Right ventricle myocardium superior (tissue), 1 donor: ENCODE data around the gene RAB31. TPM values are rescaled to one million over a fixed set of nuclear protein-coding genes. Genes with fewer than 3 reads are reported as not detected.
A peak's percentile ranks its signal among the peaks of the same experiment; 100 is the strongest.
"Not testable (repeated sequence)": the region's sequence is repeated elsewhere in the genome, so short reads cannot be mapped to it uniquely, and the experiment has no call there.

Experiments
- ATAC-seq: fragments of 200-7000 bp; cut with Tn5 transposase; one replicate; pipeline ENCODE4 v1.9.1; 2020; ENCODE audit warnings: mild to moderate bottlenecking; ENCODE audit not compliant: poor library complexity
- DNase-seq: peaks from one replicate; pipeline ENCODE4 v3.0.0-alpha.2; 2020
- intact Hi-C: fragments of 100-400 bp; cut with DNase I; formaldehyde crosslinking; loops from one replicate; pipeline ENCODE4 v1.11.2; 2022
- long read RNA-seq: library from polyadenylated mRNA; unstranded; transcript quantifications from one replicate; pipeline ENCODE4 v2.0.0, GENCODE V29; 2021
- total RNA-seq: library from RNA; stranded (reverse); fragmentation: NEBNext Ultra II Directional; extraction: Animal tissue kit (Norgen Biotek cat#: 25700); gene quantifications from one replicate; pipeline ENCODE4 v1.2.1, GENCODE V29; 2021
- donor health status: DM: no; HTN: yes; CAD: no; lungs with severe emphysema.

RAB31 gene, protein sequence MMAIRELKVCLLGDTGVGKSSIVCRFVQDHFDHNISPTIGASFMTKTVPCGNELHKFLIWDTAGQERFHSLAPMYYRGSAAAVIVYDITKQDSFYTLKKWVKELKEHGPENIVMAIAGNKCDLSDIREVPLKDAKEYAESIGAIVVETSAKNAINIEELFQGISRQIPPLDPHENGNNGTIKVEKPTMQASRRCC
- 12.1 TPM for total RNA-seq
- long read RNA-seq, full-length matches to known transcripts = 26 of 28 reads
- long read RNA-seq, partial matches to known transcripts = 0 of 28 reads
- long read RNA-seq, other reads (novel, unspliced or antisense) = 2 of 28 reads

DNA sequence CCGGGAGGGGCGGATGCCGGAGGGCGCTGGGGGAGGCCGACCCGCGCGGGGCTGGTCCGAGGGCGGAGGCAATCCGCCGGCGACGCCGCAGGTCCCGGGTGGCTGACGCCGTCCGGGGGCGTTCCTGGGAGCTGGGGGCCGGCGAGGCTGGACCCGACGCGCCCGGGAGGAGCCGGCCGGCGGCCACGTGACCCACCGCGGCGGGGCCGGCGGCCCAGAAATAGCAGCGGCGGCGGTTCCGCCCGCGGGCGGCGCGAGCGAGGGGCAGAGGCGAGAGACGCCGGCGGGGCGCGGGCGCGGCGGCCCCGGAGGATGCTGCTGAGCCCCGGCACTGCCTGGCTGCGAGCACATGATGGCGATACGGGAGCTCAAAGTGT is at the start of gene RAB31:
TSS of gene RAB31 (plus strand) at position 245 of the 377 bp plus-strand sequence. CDS start at position 350, 105 bp downstream.
- intact Hi-C loops = no loop called here
- peak; percentile 94 for ATAC-seq
- DNase-seq = peak; percentile 89

DNA sequence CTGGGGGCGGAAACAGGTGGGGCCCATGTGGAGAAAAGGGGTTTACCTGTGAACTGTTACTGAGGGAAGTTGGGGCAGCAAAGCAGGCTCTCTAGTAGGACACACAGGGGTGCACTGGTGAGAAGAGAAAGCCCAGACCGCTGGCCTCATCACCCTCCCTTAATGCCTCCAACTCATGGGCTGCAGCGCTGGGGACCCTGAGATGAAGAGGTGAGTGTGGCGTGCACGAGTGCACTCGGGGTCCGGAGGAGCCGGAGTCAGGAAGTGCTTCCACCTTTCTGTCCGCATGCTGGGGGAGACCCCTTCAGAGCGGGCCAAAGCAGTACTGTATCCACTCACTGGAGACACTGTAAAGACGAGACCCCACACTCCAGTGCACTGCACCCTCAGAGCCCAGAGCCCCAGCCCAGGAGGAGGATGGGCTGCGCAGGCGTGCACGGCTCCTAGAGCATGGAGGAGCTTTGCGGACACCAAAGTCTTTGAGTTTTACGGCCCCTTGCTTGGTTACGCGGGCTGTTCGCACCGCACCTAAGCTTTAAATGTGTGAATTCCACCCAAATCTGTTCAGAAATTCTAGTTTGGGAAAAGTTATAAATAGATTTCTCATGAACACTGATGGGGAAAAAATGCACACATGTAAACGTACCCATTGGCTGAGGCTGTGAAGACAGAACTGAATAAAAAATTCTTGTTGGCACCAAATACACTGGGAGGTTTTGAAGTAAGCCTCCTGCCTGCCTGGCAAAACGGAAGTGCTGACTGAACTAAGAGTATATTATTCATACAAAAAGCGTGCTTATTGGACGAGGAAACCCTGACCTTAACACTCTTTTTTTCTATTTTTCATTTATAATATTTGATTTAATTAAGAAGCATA is 48.4 kb upstream of the RAB31 start:
- ATAC-seq (no peak), DNase-seq (no peak)
- intact Hi-C loops = loop anchor here (10.0 kb wide), 1 partner anchor 55 kb away; no protein-coding TSS in a partner anchor

DNA sequence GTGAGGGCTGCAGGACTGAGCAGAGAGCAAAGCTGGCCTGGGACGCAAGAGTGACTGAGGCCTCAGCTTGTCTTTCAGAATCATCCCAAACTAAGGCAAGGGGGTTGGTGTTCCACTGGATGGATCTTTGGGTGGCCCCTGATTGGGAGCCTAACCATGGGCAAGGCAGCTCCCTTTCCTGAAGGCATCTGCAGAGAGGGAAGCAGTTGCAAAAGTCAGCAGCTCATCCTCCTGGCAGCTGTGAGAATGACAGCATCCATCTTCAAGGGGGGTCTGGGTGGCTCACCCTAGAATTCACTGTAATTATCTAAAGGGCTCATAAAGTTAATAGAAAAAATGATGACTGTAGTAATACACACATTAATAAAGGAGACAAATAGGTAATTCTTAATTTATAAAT is 46.5 kb upstream of the RAB31 start:
- DNase-seq = no peak
- intact Hi-C loops = no loop called here

DNA sequence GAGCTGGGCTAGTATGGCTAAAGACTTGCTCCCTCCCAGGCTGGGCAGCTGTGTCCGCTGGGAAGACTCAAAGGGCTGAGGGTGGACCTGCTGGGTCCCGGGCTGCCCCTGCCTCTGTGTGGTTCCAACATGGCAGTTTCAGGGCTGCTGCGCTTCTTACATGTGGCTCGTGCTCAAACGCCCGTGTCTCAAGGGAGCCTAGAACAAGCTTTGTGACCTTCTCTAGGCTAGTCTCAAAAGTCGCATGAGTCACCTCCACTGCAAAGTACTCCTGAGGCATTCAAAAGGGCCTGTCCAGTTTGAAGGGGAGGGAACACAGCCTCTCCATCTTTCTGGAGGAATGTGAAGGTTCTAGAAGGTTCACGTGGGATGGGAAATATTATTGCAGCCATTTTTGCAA is 44.7 kb upstream of the RAB31 start:
- DNase-seq = no peak
- intact Hi-C loops = no loop called here
- ATAC-seq = no peak

More for the DNA sequence above, 46.5 kb upstream of the RAB31 start:
- no peak for ATAC-seq

DNA sequence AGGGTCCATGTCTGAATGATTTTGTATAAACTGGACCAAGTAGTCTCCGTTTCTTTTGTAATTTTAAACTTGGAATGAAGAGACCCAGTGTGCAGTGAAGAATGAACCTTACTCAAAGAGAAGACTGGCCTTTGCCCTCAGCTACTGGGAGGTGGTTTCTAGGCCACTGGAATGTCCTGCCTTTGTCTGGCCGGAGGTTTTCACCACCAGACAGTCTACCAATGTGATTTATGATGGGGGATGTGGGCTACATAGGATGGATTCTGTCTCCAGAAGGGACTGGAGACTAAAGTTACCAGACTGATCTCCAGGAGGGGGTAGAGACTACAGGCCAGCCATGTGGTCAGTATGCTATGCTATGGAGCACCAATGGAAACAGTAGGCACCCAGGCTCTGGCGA is 42.8 kb upstream of the RAB31 start:
- ATAC-seq = no peak
- no peak for DNase-seq
- intact Hi-C loops = no loop called here

DNA sequence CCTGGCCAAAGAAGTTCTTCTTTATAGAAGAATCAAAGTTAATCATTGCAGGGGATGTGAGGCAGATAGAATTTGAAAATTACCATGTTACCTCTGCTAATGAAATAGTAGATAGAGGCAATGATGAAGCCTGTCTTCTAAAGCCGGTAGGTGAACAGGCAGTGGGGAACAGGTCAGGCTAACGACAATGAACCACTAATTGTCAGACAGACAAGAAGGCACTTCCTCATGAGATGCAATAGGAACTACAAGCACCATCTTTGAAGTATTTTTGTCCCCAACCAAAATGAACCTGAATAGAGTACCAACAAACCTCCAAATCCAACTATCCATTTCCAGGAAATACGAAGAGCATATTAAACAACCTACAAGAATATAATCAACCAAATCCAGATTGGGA is 41.6 kb upstream of the RAB31 start:
- intact Hi-C loops = no loop called here
- ATAC-seq (no peak), DNase-seq (no peak)

DNA sequence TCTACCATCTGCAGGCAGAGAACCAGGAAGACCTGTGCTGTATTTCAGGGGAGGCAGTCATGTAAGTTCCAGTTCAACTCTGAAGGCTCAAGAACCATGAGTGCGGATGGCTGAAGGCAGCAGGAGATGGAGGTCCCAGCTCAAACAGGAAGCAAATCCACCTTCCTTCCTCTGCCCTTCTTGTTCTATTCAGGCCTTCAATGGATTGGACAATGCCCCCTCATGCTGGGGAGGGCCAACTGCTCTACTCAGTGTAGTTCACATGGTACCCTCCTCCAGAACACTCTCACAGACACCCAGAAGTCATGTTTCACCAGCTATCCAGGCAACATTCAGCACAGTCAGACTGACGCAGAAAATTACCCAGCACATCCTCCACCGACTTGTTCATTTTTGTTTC is 39.1 kb upstream of the RAB31 start:
- no peak for DNase-seq
- intact Hi-C loops = no loop called here
- ATAC-seq = no peak

DNA sequence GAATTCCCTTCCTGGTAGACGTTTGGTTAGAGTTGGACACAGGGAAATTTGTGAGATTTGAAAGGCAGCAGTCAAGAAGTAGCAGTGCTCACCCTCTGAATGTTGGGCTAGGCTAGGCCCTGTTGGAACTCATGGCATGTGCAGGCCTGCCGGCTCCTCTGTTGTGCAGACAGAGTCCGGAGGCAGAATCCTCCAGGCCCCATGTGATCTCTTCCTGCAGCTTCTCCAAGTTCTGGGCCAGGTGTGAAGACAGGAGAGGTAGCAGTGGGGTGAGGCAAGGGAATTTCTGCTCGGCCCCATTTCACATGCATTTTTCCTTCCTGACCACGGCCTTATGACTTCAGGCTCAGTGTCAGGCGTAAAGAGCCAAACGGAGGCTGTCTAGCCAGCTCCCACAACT is 36.9 kb upstream of the RAB31 start:
- intact Hi-C loops = loop anchor here (10.0 kb wide), 1 partner anchor 96 kb away; no protein-coding TSS in a partner anchor
- DNase-seq = no peak
- no peak for ATAC-seq

DNA sequence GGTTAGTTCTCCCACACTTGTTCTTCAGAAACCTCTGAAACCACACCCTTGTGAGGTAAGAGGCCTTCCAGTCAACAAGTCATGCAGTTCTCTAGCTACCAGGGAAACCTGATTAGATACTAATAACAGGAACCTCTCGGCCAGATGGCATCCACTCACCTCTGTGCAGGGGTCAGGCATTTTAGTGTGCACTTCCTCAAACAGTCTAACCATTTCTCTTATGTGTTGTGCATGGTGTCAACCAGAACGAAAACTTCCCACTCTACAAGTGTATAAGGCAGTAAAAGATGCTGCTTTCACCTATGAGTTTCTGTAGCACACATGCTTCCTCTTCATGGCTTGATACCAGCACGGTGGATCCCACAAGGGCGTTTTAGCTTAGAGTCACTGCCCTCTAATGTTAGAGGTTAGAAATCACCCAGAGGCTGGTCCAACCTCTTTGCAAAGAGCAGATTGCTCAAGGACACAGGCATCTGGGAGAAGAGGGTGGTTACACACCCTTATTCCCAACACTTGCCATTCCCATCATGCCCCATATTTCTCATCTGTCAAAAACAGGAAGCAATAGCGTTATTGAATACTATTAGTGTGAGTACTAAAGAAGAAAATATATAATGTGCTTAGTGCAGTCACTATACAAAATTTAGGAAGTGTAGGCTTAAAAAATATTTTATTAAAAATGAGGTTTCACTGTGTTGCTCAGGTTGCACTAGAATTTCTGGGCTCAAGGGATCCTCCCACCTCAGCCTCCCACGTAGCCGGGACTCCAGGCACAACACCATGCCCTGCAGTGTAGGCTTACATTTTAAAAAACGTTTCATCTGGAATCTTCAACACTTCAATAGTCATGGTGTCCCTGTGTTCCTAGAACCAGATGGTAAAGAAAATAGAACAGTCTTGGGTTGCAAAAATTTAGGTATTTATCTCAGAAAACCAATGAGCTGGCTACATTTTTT is 34.5 kb upstream of the RAB31 start:
- DNase-seq = no peak
- ATAC-seq = peak; percentile 93
- intact Hi-C loops = loop anchor here (10.0 kb wide), 1 partner anchor 99 kb away; no protein-coding TSS in a partner anchor

DNA sequence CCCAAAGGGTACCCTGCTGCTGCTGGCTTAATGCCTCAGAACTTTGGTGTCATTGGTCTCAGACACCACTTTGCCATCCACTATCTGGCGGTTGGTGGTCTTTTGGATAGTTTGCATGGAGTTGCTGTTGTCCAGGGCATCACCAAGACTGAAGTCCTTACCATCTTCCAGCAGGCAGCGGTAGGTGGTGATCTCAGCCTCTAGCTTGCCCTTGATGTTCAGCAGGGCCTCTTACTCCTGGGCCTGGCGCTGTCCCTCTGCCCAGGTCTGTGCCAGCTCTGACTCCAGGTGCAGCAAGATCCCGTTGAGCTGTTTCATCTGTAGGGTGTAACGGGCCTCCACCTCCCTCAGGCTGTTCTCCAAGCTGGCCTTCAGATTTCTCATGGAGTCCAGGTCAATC is 29.9 kb upstream of the RAB31 start:
- intact Hi-C loops = loop anchor here (10.0 kb wide), 1 partner anchor 103 kb away; no protein-coding TSS in a partner anchor
- ATAC-seq, DNase-seq: not testable (repeated sequence)

DNA sequence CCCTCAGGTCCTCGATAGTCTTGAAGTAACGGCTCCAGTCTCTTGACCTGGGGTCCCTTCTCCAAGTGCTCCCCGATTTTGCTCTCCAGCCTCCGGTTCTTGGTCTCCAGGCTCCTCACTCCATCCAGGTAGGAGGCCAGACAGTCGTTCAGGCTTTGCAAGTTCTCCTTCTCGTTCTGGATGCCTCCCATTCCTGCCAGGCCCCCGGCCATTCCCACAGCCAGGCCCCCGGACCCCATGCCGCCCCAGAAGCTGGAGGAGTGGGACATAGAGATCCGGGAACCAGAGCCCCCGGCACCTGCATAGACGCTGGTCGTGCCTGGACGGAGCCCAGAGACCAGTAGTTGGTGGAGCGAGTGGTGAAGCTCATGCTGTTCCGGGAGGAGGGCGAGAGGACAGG is 29.0 kb upstream of the RAB31 start:
- ATAC-seq (no peak), DNase-seq (no peak)
- intact Hi-C loops = loop anchor here (10.0 kb wide), 1 partner anchor 104 kb away; no protein-coding TSS in a partner anchor

DNA sequence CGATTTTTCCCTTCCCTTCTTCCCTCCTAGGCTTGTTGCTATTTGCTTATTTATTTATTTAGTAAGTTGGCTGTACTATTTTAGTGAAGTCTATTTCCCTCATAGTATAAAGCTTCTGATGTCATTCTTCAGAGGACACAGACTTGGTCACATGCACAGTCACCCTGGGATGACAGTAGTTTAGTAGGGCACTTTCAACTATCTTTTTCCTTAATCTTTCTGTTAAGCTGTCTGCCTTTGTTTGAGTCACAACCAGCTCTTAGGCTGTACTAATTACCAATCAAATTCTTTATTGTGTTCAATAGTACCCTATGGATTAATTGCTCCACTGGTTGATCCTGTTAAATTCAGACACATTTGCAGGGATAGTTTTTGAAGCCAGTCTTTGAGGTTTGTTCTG is 26.9 kb upstream of the RAB31 start:
- intact Hi-C loops = no loop called here
- no peak for DNase-seq
- ATAC-seq = no peak

DNA sequence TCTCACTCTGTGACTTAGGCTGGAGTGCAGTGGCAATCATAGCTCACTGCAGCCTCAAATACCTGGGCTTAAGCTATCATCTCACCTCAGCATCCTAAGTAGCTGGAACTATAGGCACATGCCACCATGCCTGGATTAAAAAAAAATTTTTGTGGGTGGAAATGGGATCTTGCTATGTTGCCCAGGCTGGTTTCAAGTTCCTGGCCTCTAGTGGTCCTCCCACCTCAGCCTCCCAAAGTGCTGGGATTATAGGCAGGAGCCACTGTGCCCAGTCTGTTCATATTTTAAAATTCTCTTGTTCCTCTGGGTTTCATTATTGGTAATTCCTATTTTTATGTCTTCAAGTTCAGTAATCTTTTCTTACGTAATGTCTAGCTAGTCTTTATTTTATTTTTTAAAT is 25.5 kb upstream of the RAB31 start:
- no peak for DNase-seq
- intact Hi-C loops = no loop called here
- no peak for ATAC-seq

DNA sequence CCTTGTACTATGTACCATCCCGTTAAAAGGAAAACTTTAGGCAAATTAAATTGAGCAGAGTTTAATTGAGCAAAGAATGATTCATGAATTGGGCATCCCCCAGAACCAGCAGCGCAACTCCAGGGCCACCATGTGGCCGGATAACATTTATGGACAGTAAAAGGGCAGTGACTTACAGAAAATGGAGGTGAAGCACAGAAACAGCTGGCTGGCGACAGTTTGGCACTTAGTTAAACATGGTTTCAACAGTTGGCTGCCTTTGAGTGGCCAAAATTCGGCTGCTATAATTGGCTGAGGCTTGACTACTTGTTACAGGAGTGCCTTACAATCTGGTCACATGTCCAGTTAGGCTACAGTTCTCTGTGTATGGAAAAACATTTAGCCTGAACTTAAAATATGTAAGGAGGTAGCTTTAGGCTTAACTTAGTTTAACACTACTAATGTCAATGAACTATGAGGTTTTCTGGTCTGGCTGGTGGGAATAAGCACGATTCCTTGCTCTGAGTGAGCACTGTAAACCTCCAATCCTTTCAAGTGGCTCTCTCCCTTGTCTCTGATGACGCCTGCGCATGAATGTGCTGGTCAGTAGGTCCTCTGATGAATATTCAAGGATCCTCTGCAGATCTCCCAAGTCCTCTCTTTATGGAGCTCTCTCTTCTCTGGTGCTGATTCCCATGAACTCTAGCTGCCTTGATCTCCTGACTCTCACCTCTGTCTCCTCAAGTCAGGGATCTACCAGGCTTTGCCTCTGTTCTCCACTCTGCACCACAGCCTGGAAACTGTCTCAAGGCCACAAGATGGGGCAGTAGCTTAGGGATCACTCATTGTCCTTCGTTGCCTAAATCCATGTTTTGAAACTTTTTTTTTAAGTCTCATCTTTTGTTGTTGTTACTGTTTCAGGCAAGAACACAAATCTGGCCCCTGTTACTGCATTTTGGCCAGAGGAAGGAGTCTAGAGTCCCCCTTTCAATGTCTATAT is 24.4 kb upstream of the RAB31 start:
- no peak for DNase-seq
- peak; percentile 75 for ATAC-seq
- intact Hi-C loops = no loop called here

DNA sequence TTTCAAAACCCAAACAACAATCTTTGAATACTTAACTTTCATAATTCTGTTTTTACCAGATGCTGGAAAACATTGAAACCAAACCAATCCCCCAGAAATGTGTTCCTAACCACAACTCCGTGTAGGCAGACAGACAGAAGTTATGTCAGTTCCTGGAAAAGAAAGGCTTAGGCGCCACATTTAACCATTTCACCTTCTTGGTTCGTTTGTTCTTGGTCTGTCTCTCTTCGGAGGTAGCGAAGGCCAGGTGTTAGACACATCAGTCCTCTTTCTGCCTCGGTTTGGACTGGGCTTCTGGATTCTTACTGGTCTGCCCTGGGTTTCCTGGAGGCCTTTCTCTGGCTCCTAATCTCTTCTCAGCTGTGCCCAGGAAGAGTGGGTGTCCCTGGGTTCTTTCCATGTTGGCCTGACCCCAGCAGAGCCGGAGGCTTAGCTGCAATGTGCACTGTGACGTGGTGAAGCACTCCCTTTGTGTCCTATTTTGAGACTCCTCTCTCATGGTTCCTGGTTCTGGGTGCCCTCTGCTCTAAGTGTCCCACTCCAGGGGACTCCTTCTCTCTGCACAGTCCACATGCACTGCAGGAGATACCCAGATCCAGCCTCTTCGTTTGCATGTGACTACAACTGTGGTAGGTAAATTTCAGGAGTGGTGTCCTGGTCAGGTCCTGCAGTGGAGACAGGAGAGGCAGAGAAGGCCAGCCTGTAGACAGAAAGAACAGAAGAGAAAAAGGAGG is 23.1 kb upstream of the RAB31 start:
- ATAC-seq (peak; percentile 91), DNase-seq (peak; percentile 73)
- intact Hi-C loops = no loop called here

DNA sequence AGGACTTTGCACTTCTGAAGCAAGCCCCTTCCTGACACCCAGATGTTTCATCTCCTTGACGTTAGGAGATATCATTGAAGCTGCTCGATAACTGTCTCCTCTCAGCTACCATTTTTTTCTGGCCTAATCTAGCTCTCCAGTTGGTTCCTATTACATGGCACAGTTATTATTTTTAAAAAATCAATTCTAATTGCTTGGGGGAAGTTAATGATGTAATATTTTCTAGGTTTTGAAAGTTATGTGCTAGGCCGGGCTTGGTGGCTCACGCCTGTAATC is 22.5 kb upstream of the RAB31 start:
- no peak for ATAC-seq

DNA sequence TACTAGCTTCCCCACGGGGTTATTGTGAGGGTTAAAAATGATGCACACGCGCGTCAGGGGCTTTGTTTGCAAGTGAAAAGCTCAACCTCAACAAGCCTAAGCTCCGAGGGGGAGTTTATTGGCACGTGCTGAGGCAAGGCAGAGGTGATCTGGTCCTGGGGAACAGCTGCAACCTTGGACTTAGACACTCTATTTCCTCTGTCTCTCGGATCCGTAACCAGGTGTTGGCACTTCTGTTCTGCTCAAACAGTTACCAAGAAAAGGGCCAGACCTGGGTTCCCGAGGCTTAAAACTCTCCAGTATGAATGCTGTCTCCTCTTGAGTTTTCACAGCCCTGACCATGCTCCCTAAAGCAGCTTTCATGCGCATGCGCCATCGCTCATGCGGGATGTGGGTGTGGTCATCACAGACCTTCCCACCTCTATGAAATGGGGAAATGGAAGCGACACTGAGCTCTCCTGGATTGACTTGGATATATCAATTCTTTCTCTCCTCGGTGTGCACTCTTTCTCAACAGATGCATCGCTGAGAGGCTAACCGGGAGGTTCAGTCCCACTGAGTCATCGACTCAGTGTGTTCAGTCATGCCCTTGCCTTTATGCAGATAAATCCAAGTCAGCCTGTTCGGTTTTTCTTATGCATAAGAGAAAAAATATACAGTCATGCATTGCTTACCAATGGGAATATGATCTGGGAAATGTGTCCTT is 19.9 kb upstream of the RAB31 start:
- ATAC-seq (no peak), DNase-seq (no peak)
- intact Hi-C loops = no loop called here

More for the DNA sequence above, 22.5 kb upstream of the RAB31 start:
- no peak for DNase-seq
- intact Hi-C loops = no loop called here
